ENCODE measurements around the gene ING4.

ING4 gene

DNA sequence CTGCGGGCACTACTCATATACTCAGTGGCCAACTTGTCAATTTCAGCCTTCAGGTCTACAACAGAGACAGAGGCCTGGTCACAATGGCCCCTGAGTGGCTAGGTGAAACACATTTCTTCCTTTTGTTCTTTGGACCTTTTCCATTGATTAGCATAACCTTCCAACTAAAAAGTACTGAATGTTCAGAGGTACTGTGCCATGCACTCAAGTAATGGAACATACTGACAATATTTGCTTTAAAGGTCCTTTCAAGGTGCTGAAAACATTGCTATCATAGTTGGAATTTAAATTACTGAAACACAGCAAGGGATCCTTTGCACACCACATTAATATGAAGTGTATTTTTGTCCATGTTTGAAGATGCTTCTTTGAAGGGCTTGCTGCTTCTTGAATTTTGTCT lies 9.6 kb downstream of the ING4 start:
- H3K27ac ChIP-seq: no peak overlapping the region
- no peak for TF ChIP-seq ZFX (IDR thresholded peaks at IDR 0.05; ENCODE audit: borderline replicate concordance)
- TF ChIP-seq, protein P1, sequence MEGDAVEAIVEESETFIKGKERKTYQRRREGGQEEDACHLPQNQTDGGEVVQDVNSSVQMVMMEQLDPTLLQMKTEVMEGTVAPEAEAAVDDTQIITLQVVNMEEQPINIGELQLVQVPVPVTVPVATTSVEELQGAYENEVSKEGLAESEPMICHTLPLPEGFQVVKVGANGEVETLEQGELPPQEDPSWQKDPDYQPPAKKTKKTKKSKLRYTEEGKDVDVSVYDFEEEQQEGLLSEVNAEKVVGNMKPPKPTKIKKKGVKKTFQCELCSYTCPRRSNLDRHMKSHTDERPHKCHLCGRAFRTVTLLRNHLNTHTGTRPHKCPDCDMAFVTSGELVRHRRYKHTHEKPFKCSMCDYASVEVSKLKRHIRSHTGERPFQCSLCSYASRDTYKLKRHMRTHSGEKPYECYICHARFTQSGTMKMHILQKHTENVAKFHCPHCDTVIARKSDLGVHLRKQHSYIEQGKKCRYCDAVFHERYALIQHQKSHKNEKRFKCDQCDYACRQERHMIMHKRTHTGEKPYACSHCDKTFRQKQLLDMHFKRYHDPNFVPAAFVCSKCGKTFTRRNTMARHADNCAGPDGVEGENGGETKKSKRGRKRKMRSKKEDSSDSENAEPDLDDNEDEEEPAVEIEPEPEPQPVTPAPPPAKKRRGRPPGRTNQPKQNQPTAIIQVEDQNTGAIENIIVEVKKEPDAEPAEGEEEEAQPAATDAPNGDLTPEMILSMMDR (IDR thresholded peaks at IDR 0.05): no peak

GRCh38 chr12:6652391-6652790 lies 10.5 kb downstream of the ING4 start:
- H3K27ac ChIP-seq: no peak overlapping the region
- no peak for TF ChIP-seq ZFX (IDR thresholded peaks at IDR 0.05; ENCODE audit: borderline replicate concordance)
- TF ChIP-seq, protein P1 (IDR thresholded peaks at IDR 0.05): no peak

- TF ChIP-seq ZFX (IDR thresholded peaks at IDR 0.05; ENCODE audit: borderline replicate concordance): no peak
- TF ChIP-seq, protein P1 (IDR thresholded peaks at IDR 0.05): no peak
- no peak overlapping the region for H3K27ac ChIP-seq
These were observed 12.1 kb downstream of the ING4 start for GRCh38 chr12:6650832-6651231.

GRCh38 chr12:6647083-6647604 lies 15.8 kb downstream of the ING4 start, which contains the start of gene ACRBP:
Gene ACRBP (minus strand): TSS chr12:6647432. CDS start chr12:6647366, 66 bp downstream.
- TF ChIP-seq, protein P1 (IDR thresholded peaks at IDR 0.05): no peak
- TF ChIP-seq ZFX (IDR thresholded peaks at IDR 0.05; ENCODE audit: borderline replicate concordance): no peak
- peak within 1 kb of the TSS; percentile 63 for H3K27ac ChIP-seq

GRCh38 chr12:6646276-6647082 lies 16.4 kb downstream of the ING4 start:
- TF ChIP-seq, protein P1 (IDR thresholded peaks at IDR 0.05): no peak
- TF ChIP-seq ZFX (IDR thresholded peaks at IDR 0.05; ENCODE audit: borderline replicate concordance): no peak
- H3K27ac ChIP-seq: peak overlapping the region; percentile 63

- no peak for TF ChIP-seq ZFX (IDR thresholded peaks at IDR 0.05; ENCODE audit: borderline replicate concordance)
- TF ChIP-seq, protein P1 (IDR thresholded peaks at IDR 0.05): 0 out of 2 replicates have a peak, but pooled peaks have one; percentile 6
- no peak overlapping the region for H3K27ac ChIP-seq
These were observed 18.0 kb downstream of the ING4 start for GRCh38 chr12:6644903-6645302.

DNA sequence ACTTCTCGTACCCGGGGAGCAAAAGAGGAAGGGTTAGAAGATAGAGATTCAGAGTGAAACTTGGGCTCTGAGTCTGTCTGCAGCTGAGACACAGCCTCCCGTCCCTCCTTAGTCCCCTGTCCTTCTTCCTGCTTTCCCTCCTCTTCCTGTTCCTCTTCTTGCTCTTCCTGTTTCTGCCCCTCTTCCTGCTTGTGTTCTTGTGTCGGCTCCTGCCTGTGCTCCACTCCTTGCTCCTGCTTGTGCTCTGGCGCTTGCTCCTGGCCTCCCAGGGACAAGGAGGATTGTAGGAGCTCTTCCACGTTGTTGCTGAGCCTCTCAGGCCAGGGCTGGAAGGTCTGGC lies 18.7 kb downstream of the ING4 start:
- TF ChIP-seq ZFX (IDR thresholded peaks at IDR 0.05; ENCODE audit: borderline replicate concordance): no peak
- TF ChIP-seq, protein P1 (IDR thresholded peaks at IDR 0.05): no peak
- no peak overlapping the region for H3K27ac ChIP-seq

All from 22Rv1 (cell line).